Astrocyte of the cerebellum (primary cell): ENCODE data around the gene PDE4D.
"Not testable (repeated sequence)": the region's sequence is repeated elsewhere in the genome, so short reads cannot be mapped to it uniquely, and the experiment has no call there.

Experiments used
- DNase-seq: peaks from one replicate; pipeline ENCODE4 v3.0.0-alpha.2; 2011; ENCODE audit warnings: low read depth
- H3K4me3 ChIP-seq: 2 replicates; pipeline ENCODE4 v1.5.1; 2011; ENCODE audit warnings: mild to moderate bottlenecking, low read depth, low read length, moderate library complexity
- in situ Hi-C: cut with HindIII; loops from 2 replicates; pipeline ENCODE4 v1.10.0; 2017; ENCODE audit warnings: low sequenced_read_pairs
- TF ChIP-seq, protein P1 (sequence below): IDR thresholded peaks from 2 replicates; pipeline ENCODE4 v1.5.1; 2012; ENCODE audit warnings: low read length, low read depth, moderate library complexity, mild to moderate bottlenecking; ENCODE audit errors: missing control alignments

The PDE4D gene

DNA sequence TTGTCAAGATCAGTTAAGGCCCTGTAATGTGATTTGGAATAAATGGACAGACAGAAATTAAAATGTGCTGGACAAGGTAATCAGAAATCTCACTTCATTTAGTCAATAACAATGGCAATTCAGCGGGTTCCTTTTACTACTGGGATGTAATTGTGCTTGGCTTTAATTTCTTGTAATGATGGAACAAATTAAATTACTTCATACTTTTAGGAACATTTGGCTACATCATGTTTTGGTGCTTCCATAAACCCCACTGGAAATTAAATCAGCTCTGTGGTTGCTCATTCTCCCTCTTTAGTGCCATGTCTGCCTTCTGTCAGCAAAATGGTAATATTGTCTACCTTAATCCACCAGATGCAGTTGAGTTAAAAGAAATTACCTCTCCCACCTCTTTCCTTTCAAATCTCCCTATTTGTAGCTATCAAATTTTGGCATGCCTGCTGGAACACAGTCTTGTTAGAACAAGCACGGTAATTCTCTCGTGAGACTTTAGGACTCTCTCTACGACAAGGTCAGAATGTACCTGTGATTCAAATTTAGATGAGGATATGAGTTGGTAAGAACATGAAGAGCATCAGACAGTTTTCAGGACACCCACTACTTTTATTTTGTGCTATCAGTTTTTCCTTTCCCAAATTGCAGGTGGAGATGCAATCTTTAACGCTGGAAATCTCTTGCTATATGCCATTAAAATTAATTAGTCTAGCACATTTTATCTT is 834.4 kb downstream of the PDE4D start:
- no peak for DNase-seq
- no peak overlapping the region for H3K4me3 ChIP-seq
- TF ChIP-seq, protein P1, sequence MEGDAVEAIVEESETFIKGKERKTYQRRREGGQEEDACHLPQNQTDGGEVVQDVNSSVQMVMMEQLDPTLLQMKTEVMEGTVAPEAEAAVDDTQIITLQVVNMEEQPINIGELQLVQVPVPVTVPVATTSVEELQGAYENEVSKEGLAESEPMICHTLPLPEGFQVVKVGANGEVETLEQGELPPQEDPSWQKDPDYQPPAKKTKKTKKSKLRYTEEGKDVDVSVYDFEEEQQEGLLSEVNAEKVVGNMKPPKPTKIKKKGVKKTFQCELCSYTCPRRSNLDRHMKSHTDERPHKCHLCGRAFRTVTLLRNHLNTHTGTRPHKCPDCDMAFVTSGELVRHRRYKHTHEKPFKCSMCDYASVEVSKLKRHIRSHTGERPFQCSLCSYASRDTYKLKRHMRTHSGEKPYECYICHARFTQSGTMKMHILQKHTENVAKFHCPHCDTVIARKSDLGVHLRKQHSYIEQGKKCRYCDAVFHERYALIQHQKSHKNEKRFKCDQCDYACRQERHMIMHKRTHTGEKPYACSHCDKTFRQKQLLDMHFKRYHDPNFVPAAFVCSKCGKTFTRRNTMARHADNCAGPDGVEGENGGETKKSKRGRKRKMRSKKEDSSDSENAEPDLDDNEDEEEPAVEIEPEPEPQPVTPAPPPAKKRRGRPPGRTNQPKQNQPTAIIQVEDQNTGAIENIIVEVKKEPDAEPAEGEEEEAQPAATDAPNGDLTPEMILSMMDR: no peak
- in situ Hi-C loops: no loop called here

DNA sequence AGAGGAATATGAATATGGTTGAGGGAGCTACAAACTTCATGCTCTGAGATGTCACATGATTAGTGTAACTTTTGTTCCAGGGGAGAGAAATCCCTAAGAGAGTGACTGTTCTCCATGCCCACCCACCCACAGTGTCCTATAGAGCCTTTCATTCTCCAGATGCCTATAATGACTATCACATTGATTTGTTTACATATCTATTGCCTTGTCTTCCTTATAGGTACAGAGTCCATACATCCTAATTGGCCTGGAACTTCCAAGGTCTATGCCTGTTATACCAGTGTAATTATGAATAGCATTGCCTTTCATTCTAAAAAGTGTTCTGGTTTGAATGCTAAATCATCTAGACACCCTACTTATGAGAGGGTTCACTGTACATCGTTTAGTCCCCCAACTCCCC is 835.3 kb downstream of the PDE4D start:
- no peak overlapping the region for H3K4me3 ChIP-seq
- TF ChIP-seq, protein P1: no peak
- in situ Hi-C loops: no loop called here
- no peak for DNase-seq

DNA sequence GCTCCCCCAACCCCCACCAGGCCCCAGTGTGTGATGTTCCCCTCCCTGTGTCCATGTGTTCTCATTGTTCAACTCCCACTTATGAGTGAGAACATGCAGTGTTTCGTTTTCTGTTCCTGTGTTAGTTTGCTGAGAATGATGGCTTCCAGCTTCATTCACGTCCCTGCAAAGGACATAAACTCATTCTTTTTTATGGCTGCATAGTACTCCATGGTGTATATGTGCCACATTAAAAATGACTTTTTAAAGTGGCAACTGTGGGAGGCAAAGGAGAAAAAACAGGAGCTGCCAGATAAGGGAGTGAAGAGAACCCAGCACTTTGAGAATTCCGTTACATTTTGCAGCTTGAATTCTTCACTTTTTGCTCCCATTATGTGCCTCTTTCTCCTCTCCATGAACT is 836.9 kb downstream of the PDE4D start:
- H3K4me3 ChIP-seq, DNase-seq, in situ Hi-C loops: not testable (repeated sequence)

DNA sequence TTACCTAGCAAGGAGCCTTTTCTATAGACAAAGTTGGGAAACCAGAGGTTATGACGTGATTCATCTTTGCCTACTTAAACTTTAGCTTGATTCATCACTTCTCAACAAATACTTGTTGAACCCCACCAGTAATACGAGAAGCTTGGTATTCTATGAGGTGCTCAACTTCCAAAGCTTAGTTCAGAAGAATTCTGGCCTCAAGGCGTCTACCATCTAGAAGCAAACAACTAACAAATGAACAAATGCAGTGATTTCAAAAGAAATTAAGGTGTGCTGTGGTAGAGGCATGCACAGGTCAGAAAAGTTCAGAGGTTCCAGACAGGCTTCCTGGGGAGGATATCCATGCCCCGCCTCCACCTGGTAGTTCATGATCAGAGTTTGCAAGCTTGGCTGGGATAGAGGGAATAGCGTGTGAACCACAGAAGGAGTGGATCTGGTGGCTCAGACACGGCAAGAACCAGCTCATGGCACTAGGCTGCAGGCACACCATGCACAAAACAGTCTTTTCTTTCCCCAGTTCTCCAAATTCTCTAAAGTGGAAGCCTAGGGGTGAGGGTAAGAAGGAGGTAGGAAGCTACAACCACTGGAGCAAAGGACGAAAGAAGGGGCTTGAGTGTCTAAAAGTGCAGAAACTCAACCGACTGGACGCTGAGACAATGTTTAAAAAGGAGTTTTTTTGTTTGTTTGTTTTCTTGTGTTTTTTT is 837.6 kb downstream of the PDE4D start:
- in situ Hi-C loops: no loop called here
- no peak for DNase-seq
- H3K4me3 ChIP-seq: no peak overlapping the region
- TF ChIP-seq, protein P1: no peak

DNA sequence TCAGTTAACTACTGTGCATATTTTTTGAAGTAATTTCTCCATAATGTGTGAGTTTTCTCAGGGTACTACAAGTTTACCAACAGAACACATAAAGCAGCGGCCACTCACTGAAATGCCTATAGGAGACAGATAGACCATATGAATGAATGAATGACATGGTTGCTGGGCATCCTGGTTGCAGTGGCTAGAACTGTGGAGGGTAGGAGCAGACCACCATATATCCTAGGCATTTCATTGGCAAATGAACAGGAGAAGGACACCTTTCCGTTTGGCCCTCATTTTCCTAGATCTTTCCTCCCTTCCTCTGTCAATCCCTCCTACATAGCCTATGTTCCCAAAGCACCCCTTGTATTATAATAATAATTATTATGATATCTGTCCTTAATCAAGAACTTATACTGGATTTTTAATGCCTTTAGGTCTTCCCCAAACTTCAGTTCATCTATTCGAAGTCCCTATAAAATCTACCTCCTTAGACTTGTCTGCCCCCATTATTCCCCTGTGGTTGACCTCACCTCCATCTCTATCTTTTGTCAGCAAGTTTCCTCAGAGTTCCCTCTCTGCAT is 838.5 kb downstream of the PDE4D start:
- in situ Hi-C loops: no loop called here
- no peak overlapping the region for H3K4me3 ChIP-seq
- TF ChIP-seq, protein P1: no peak
- DNase-seq: no peak

DNA sequence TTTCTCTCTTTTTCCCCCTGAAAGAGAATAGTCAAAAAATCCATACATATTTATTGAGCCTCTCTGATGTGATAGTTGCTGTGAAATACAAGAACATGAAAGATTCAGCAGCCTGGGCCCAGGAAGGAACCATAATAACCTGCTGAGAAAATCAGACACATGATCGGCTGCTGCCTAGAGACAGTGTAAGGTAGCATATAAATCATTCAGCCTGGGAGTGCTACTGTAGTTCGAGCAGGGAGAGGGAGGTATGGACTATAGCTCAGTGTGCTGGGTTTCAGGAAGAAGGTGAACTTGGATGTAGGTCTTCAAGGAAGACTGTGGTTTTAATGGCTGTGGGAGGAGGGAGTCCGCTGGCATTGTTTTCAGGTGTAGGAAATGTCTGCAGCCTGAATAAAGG is 841.6 kb downstream of the PDE4D start:
- no peak overlapping the region for H3K4me3 ChIP-seq
- TF ChIP-seq, protein P1: no peak
- no peak for DNase-seq
- in situ Hi-C loops: no loop called here

DNA sequence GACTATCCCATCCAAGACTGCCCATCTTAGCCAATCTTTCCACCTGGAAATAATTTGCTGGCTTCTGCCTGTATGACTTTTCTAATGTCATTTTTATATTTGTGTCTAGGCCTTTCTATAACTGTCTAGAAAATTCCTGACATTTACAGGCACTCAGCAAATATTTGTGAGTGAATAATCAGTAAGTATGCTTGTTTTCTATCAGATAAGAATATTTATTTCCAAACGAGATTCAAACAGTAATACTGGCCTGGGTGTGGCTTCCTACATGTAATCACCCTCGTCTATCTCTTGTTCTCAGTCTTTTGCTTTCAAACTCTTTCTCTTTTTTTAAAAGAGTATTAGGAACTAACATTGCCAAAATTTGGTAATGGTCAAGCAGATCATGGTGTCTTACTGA is 844.4 kb downstream of the PDE4D start:
- in situ Hi-C loops: no loop called here
- DNase-seq: no peak
- TF ChIP-seq, protein P1: no peak
- H3K4me3 ChIP-seq: no peak overlapping the region
